Small intestine (tissue), 7 donors: Measurements from ENCODE around the gene RECQL. TPM values are rescaled to one million over a fixed set of nuclear protein-coding genes. Genes with fewer than 3 reads are reported as not detected.
"Not testable (repeated sequence)": the region's sequence is repeated elsewhere in the genome, so short reads cannot be mapped to it uniquely, and the experiment has no call there.

Source experiments
- DNase-seq, 2 donors: peaks; one replicate each; pipeline versions ENCODE4 v3.0.0 to v3.0.0-alpha.2; 2013
- FAIRE-seq: peaks from 2 replicates; lab custom pipeline; 2012; peaks lifted over from hg19 to GRCh38; lab: Jason Lieb, UNC
- H3K27ac ChIP-seq, 3 donors: one replicate each; pipeline ENCODE4 v1.5.1; 2013; ENCODE audit warnings: low read length in 2 of 3, mild to moderate bottlenecking in 2 of 3, control low read depth in 1 of 3, inconsistent platforms in 1 of 3, low read depth in 1 of 3, moderate library complexity in 1 of 3
- H3K27me3 ChIP-seq, 3 donors: one replicate each; pipeline ENCODE4 v1.6.1; 2013; ENCODE audit warnings: low read length in 3 of 3, inconsistent platforms in 1 of 3; ENCODE audit not compliant: control insufficient read depth in 3 of 3, insufficient read depth in 3 of 3
- H3K36me3 ChIP-seq, 3 donors: one replicate each; pipeline ENCODE4 v1.6.1; 2013; ENCODE audit warnings: low read length in 3 of 3, inconsistent platforms in 1 of 3, low read depth in 1 of 3, mild to moderate bottlenecking in 1 of 3, moderate library complexity in 1 of 3; ENCODE audit not compliant: control insufficient read depth in 3 of 3, insufficient read depth in 2 of 3
- H3K4me1 ChIP-seq, 3 donors: one replicate each; pipeline ENCODE4 v1.6.1; 2013; ENCODE audit warnings: low read length in 2 of 3, inconsistent platforms in 1 of 3, low read depth in 1 of 3, mild to moderate bottlenecking in 1 of 3, moderate library complexity in 1 of 3; ENCODE audit not compliant: control insufficient read depth in 3 of 3, insufficient read depth in 2 of 3
- H3K4me3 ChIP-seq, 3 donors: one replicate each; pipeline ENCODE4 v1.5.1; 2013; ENCODE audit warnings: low read length in 3 of 3, control low read depth in 1 of 3, inconsistent platforms in 1 of 3, low read depth in 1 of 3, mild to moderate bottlenecking in 1 of 3, moderate library complexity in 1 of 3
- H3K9me3 ChIP-seq, 2 donors: one replicate each; pipeline ENCODE4 v1.6.1; 2013; ENCODE audit warnings: low read depth in 1 of 2, low read length in 1 of 2; ENCODE audit not compliant: control insufficient read depth in 2 of 2, insufficient read depth in 1 of 2
- WGBS, 3 donors: extraction: QIAGEN DNeasy Blood & Tissue Kit; methylation state at CpG; one replicate each; pipeline ENCODE4 v1.1.7; 2013; 5-methylcytosine and 5-hydroxymethylcytosine counted together
- polyA plus RNA-seq, 4 donors: library from polyadenylated mRNA; stranded (reverse) in 3 of 4; unstranded in 1 of 4; fragments of 200-250 nt in 3 of 4; fragments of 120-200 nt in 1 of 4; gene quantifications; one replicate each; pipeline versions ENCODE4 v1.2.1 to v1.2.3, GENCODE V29; 2013
- donor health status: healthy with polysubstance abuse.
- donor health status: control.
- donor health status: control.
- donor health status: Bipolar disorder and iron deficiency.
- donor health status: healthy.

Gene RECQL
- polyA plus RNA-seq, 4 donors, result 5.7 to 18.7 (median 11.4) TPM

- H3K27me3 ChIP-seq, H3K4me3 ChIP-seq, H3K4me1 ChIP-seq, FAIRE-seq, H3K27ac ChIP-seq, DNase-seq, H3K9me3 ChIP-seq: not testable (repeated sequence)
- 84 to 90% (median 89%) methylated on average over 2 of the region's 2 CpGs for WGBS, 3 donors
- H3K36me3 ChIP-seq, result peaks cover 0 to 14% (median 7%) of the 10 kb centered on the region in 3 donors
These were observed 34.1 kb downstream of the RECQL start for GRCh38 chr12:21467334-21467733.

- FAIRE-seq, result no peak
These were observed 42.0 kb downstream of the RECQL start for GRCh38 chr12:21459474-21459873.

GRCh38 chr12:21456291-21456780, 45.1 kb downstream of the RECQL start:
- H3K9me3 ChIP-seq, result no peaks in the 10 kb centered on the region
- WGBS, 3 donors, result 53 to 73% (median 57%) methylated on average over 7 of the region's 7 CpGs

More at GRCh38 chr12:21459474-21459873, 42.0 kb downstream of the RECQL start:
- no peaks in the 10 kb centered on the region for H3K27me3 ChIP-seq
- H3K36me3 ChIP-seq, result peaks cover 2 to 27% (median 9%) of the 10 kb centered on the region in 3 donors
- H3K4me3 ChIP-seq, result no peak overlapping the region
- no peaks in the 10 kb centered on the region for H3K4me1 ChIP-seq
- WGBS, 3 donors, result 88 to 94% (median 90%) methylated on average over 2 of the region's 2 CpGs
- no peak for DNase-seq
- H3K9me3 ChIP-seq, result no peaks in the 10 kb centered on the region
- no peak overlapping the region for H3K27ac ChIP-seq

GRCh38 chr12:21453312-21453852, 48.1 kb downstream of the RECQL start:
- Histone ChIP-seq H3K4me1 (no peaks in the 10 kb centered on the region), H3K27ac (no peak overlapping the region), H3K27me3 (no peaks in the 10 kb centered on the region), H3K4me3 (no peak overlapping the region), H3K9me3 (no peaks in the 10 kb centered on the region), H3K36me3 (peaks cover 2 to 12% (median 5%) of the 10 kb centered on the region in 3 donors)
- FAIRE-seq (no peak), DNase-seq (no peak)
- WGBS, 3 donors, result 72 to 86% (median 81%) methylated on average over 4 of the region's 4 CpGs

More at GRCh38 chr12:21456291-21456780, 45.1 kb downstream of the RECQL start:
- no peak overlapping the region for H3K27ac ChIP-seq
- DNase-seq, result no peak
- no peaks in the 10 kb centered on the region for H3K27me3 ChIP-seq
- FAIRE-seq, result no peak
- H3K4me1 ChIP-seq, result no peaks in the 10 kb centered on the region
- H3K4me3 ChIP-seq, result no peak overlapping the region
- H3K36me3 ChIP-seq, result peaks cover 2 to 19% (median 5%) of the 10 kb centered on the region in 3 donors

GRCh38 chr12:21451529-21451928, 49.9 kb downstream of the RECQL start:
- no peak for DNase-seq
- FAIRE-seq, result no peak

GRCh38 chr12:21444193-21445146, 57.0 kb downstream of the RECQL start:
- no peak overlapping the region for H3K4me3 ChIP-seq
- peaks cover 0 to 4% (median 0%) of the 10 kb centered on the region in 3 donors for H3K4me1 ChIP-seq
- H3K27ac ChIP-seq, result no peak overlapping the region
- H3K36me3 ChIP-seq, result peaks cover 2 to 22% (median 8%) of the 10 kb centered on the region in 3 donors
- peak in 1 of 2 donors; percentile 73 for DNase-seq
- peak; percentile 88 for FAIRE-seq
- no peaks in the 10 kb centered on the region for H3K9me3 ChIP-seq
- no peaks in the 10 kb centered on the region for H3K27me3 ChIP-seq

More at GRCh38 chr12:21451529-21451928, 49.9 kb downstream of the RECQL start:
- H3K4me1 ChIP-seq, result no peaks in the 10 kb centered on the region
- H3K4me3 ChIP-seq, result no peak overlapping the region
- H3K27ac ChIP-seq, result no peak overlapping the region
- peaks cover 4 to 10% (median 5%) of the 10 kb centered on the region in 3 donors for H3K36me3 ChIP-seq
- WGBS, 3 donors, result 14 to 41% (median 38%) methylated on average over 1 of the region's 1 CpG
- H3K9me3 ChIP-seq, result no peaks in the 10 kb centered on the region
- no peaks in the 10 kb centered on the region for H3K27me3 ChIP-seq

- Histone ChIP-seq H3K9me3 (no peaks in the 10 kb centered on the region), H3K27me3 (peaks cover 0 to 8% (median 2%) of the 10 kb centered on the region in 3 donors), H3K4me3 (no peak overlapping the region), H3K36me3 (peaks cover 0 to 11% (median 2%) of the 10 kb centered on the region in 3 donors), H3K4me1 (peaks cover 0 to 2% (median 0%) of the 10 kb centered on the region in 3 donors), H3K27ac (peak overlapping the region in 1 of 3 donors; percentile 11)
- no peak for FAIRE-seq
- 88 to 92% (median 92%) methylated on average over 3 of the region's 3 CpGs for WGBS, 3 donors
- DNase-seq, result no peak
These were observed 62.1 kb downstream of the RECQL start for GRCh38 chr12:21439347-21439746.

GRCh38 chr12:21438643-21439042, 62.8 kb downstream of the RECQL start:
- FAIRE-seq (no peak), DNase-seq (no peak)
- H3K4me3 ChIP-seq, result peak overlapping the region in 1 of 3 donors; percentile 68
- no peaks in the 10 kb centered on the region for H3K9me3 ChIP-seq
- peaks cover 0 to 11% (median 2%) of the 10 kb centered on the region in 3 donors for H3K36me3 ChIP-seq
- peaks cover 0 to 12% (median 2%) of the 10 kb centered on the region in 3 donors for H3K27me3 ChIP-seq
- peaks cover 0 to 2% (median 0%) of the 10 kb centered on the region in 3 donors for H3K4me1 ChIP-seq
- no peak overlapping the region for H3K27ac ChIP-seq
- 71 to 83% (median 75%) methylated on average over 5 of the region's 5 CpGs for WGBS, 3 donors
